Caco-2 (cell line): ENCODE measurements around the gene MCFD2. TPM values are rescaled to one million over a fixed set of nuclear protein-coding genes. Genes with fewer than 3 reads are reported as not detected.

ENCODE experiments used
- BruUV-seq: library from RNA; stranded (reverse); fragments of 400-500 nt; replicated peaks from 2 replicates; lab custom pipeline; 2021; lab: Mats Ljungman, UMichigan
- CTCF ChIA-PET: fragments of 300-600 bp; sonication (Branson Sonifier 250); formaldehyde crosslinking; loops from one replicate; lab custom pipeline; 2022; ENCODE audit warnings: antibody characterized with exemption; lab: Charles Lee
- POLR2A ChIA-PET: fragments of 300-600 bp; sonication (Branson Sonifier 250); formaldehyde crosslinking; loops from one replicate; lab custom pipeline; 2022; ENCODE audit warnings: antibody characterized with exemption; lab: Charles Lee
- DNase-seq, 2 experiments: peaks; one replicate each; pipeline versions ENCODE4 v3.0.0 to v3.0.0-alpha.2; 2020 to 2022
- H3K27me3 ChIP-seq: replicated peaks from 2 replicates; pipeline ENCODE4 v1.6.0; 2011; ENCODE audit warnings: low read length; ENCODE audit not compliant: control insufficient read depth, insufficient read depth
- H3K36me3 ChIP-seq: 2 replicates; pipeline ENCODE4 v1.5.1; 2011; ENCODE audit warnings: low read length; ENCODE audit not compliant: control insufficient read depth, insufficient read depth
- H3K4me1 ChIP-seq: fragments of 250-450 bp; sonication (Bioruptor Pico); 2 replicates; pipeline ENCODE4 v1.5.1; 2020; ENCODE audit warnings: mild to moderate bottlenecking
- H3K4me3 ChIP-seq: 2 replicates; pipeline ENCODE4 v1.5.1; 2011; ENCODE audit warnings: low read depth, mild to moderate bottlenecking, control low read depth, low read length
- H3K9me3 ChIP-seq: fragments of 250-450 bp; sonication (Bioruptor Pico); 2 replicates; pipeline ENCODE4 v1.5.1; 2020; ENCODE audit warnings: mild to moderate bottlenecking, moderate library complexity
- H3K27ac Mint-ChIP-seq: one replicate; pipeline ENCODE4 v1.8.0; 2022; ENCODE audit warnings: mixed read lengths; ENCODE audit not compliant: unreplicated experiment
- H3K27me3 Mint-ChIP-seq: one replicate; pipeline ENCODE4 v1.8.0; 2022; ENCODE audit warnings: mixed read lengths; ENCODE audit not compliant: insufficient read depth, unreplicated experiment
- H3K36me3 Mint-ChIP-seq: one replicate; pipeline ENCODE4 v1.8.0; 2022; ENCODE audit warnings: mild to moderate bottlenecking, mixed read lengths; ENCODE audit not compliant: insufficient read depth, unreplicated experiment
- H3K4me1 Mint-ChIP-seq: one replicate; pipeline ENCODE4 v1.8.0; 2022; ENCODE audit warnings: low read depth, mixed read lengths; ENCODE audit not compliant: unreplicated experiment
- H3K4me3 Mint-ChIP-seq: one replicate; pipeline ENCODE4 v1.8.0; 2022; ENCODE audit warnings: mild to moderate bottlenecking, moderate library complexity, mixed read lengths; ENCODE audit not compliant: unreplicated experiment
- H3K9me3 Mint-ChIP-seq: one replicate; pipeline ENCODE4 v1.8.0; 2022; ENCODE audit warnings: mixed read lengths; ENCODE audit not compliant: unreplicated experiment
- CTCF ChIP-seq, 2 experiments: fragments of 200-600 bp in 1 of 2; IDR thresholded peaks; 1 replicate in 1 of 2; 2 replicates in 1 of 2; pipeline versions ENCODE4 v1.5.1 to v1.8.0; 2011 to 2022; ENCODE audit warnings: antibody characterized with exemption in 1 of 2, control low read depth in 1 of 2, inconsistent platforms in 1 of 2, low read depth in 1 of 2, low read length in 1 of 2, mild to moderate bottlenecking in 1 of 2, moderate library complexity in 1 of 2; ENCODE audit not compliant: insufficient read depth in 1 of 2, severe bottlenecking in 1 of 2, unreplicated experiment in 1 of 2
- intact Hi-C: fragments of 100-400 bp; cut with micrococcal nuclease; formaldehyde crosslinking; loops from one replicate; pipeline ENCODE4 v1.10.0; 2022; ENCODE audit not compliant: unreplicated experiment
- total RNA-seq: library from RNA; stranded (reverse); gene quantifications from 2 replicates; pipeline ENCODE4 v1.2.3, GENCODE V29; 2022

The MCFD2 gene
- total RNA-seq, 1 experiment from 2014 or later: 156 TPM

DNA sequence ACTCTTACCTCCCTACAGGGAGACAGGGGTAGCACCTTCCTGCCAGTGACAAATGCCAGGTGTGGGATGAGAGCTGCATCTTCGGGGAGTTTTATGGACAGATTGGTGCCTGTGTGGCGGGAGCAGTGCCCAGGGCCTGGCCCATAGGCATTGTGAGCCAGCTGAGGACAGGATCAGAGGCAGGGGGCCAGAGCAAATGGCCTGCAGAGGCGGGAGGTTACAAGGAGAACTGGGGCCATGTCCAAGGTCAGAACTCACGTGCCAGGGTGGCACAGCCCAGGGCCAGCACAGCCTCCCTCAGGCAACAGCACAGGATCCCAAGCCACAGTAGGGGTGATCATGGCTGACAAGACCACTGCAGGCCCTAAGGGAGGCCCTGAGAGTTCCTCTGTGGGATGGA, 40.2 kb upstream of the MCFD2 start:
- BruUV-seq: TSS peak; percentile 12
- H3K27ac Mint-ChIP-seq: peak overlapping the region; percentile 94
- no peaks in the 10 kb centered on the region for H3K27me3 Mint-ChIP-seq
- TF ChIP-seq CTCF (IDR thresholded peaks at IDR 0.05; ENCODE audit: insufficient read depth in 1 of 2, low read depth in 1 of 2, low read length in 1 of 2, severe bottlenecking in 1 of 2, unreplicated experiment in 1 of 2): no peak
- intact Hi-C loops: loop anchor here (1.0 kb wide), 2 partner anchors 8 to 12 kb away; no protein-coding TSS in a partner anchor
- peaks cover 7% of the 10 kb centered on the region for H3K36me3 ChIP-seq
- H3K27me3 ChIP-seq: no peaks in the 10 kb centered on the region
- no peaks in the 10 kb centered on the region for H3K9me3 Mint-ChIP-seq
- peaks cover 85% of the 10 kb centered on the region for H3K36me3 Mint-ChIP-seq
- H3K4me1 Mint-ChIP-seq: peaks cover 26% of the 10 kb centered on the region
- CTCF ChIA-PET: interaction anchor here (0.9 to 1.1 kb wide), 2 partner anchors 7 to 38 kb away, joined by 3 read pairs; no protein-coding TSS in a partner anchor
- no peak for DNase-seq
- peaks cover 31% of the 10 kb centered on the region for H3K4me1 ChIP-seq
- no peaks in the 10 kb centered on the region for H3K9me3 ChIP-seq
- POLR2A ChIA-PET: interaction anchor here (1.9 kb wide), 1 partner anchor 13 kb away, joined by 5 read pairs; no protein-coding TSS in a partner anchor
- no peak overlapping the region for H3K4me3 ChIP-seq
- peak overlapping the region; percentile 57 for H3K4me3 Mint-ChIP-seq

DNA sequence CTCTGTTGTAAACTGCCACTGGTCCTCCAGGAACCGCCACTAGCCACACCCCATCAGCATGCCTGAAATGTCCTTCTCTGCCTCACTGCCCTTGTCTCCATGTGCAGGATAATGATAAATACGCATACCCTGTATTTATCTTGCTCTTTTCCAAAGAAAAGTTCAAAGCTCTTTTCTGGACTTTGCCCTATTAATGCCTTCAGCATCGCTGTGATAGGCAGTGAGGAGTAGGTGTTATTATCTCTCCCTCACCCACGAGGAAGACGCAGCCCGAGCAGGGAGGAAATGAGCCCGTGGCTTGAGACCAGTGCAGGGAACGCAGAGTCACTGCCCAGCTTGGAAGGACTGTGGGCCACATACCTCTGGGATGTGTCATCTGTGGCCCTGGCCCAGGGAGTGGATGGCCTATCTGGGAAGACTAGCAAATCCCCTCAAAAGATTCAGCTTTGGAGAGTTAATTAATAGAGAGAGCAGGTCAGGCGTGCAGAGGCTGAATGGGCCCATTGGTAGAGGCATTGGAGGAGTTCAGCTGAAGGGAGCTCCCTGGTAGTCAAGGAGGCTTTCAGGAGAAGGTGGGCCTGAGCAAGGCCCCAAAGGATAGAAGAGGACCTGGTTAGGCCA, 39.5 kb upstream of the MCFD2 start:
- Histone ChIP-seq H3K4me3 (no peak overlapping the region), H3K4me1 (peaks cover 31% of the 10 kb centered on the region), H3K27me3 (no peaks in the 10 kb centered on the region), H3K9me3 (no peaks in the 10 kb centered on the region), H3K36me3 (peaks cover 7% of the 10 kb centered on the region)
- peak overlapping the region; percentile 57 for H3K4me3 Mint-ChIP-seq
- peak overlapping the region; percentile 94 for H3K27ac Mint-ChIP-seq
- DNase-seq: peak; percentile 85 to 94
- no peaks in the 10 kb centered on the region for H3K9me3 Mint-ChIP-seq
- intact Hi-C loops: loop anchor here (1.0 kb wide), 2 partner anchors 8 to 12 kb away; no protein-coding TSS in a partner anchor
- H3K27me3 Mint-ChIP-seq: no peaks in the 10 kb centered on the region
- TSS peak; percentile 47 for BruUV-seq
- peaks cover 26% of the 10 kb centered on the region for H3K4me1 Mint-ChIP-seq
- H3K36me3 Mint-ChIP-seq: peaks cover 84% of the 10 kb centered on the region
- ChIA-PET POLR2A (interaction anchor here (0.5 to 1.9 kb wide), 3 partner anchors 13 to 83 kb away, joined by 3 to 5 read pairs (median 4); no protein-coding TSS in a partner anchor), CTCF (interaction anchor here (0.6 to 1.1 kb wide), 4 partner anchors 8 to 359 kb away, joined by 3 to 5 read pairs (median 3); no protein-coding TSS in a partner anchor)
- no peak for TF ChIP-seq CTCF (IDR thresholded peaks at IDR 0.05; ENCODE audit: insufficient read depth in 1 of 2, low read depth in 1 of 2, low read length in 1 of 2, severe bottlenecking in 1 of 2, unreplicated experiment in 1 of 2)

GRCh38 chr2:46952171-46952570, 36.6 kb upstream of the MCFD2 start:
- CTCF ChIA-PET: no interaction called here

More at GRCh38 chr2:46952171-46952570, 36.6 kb upstream of the MCFD2 start:
- H3K4me3 ChIP-seq: no peak overlapping the region
- DNase-seq: no peak
- peaks cover 6% of the 10 kb centered on the region for H3K36me3 ChIP-seq
- Mint-ChIP-seq H3K27ac (no peak overlapping the region), H3K27me3 (no peaks in the 10 kb centered on the region), H3K4me1 (peaks cover 26% of the 10 kb centered on the region), H3K4me3 (no peak overlapping the region), H3K9me3 (no peaks in the 10 kb centered on the region), H3K36me3 (peaks cover 71% of the 10 kb centered on the region)
- no peak for TF ChIP-seq CTCF (IDR thresholded peaks at IDR 0.05; ENCODE audit: insufficient read depth in 1 of 2, low read depth in 1 of 2, low read length in 1 of 2, severe bottlenecking in 1 of 2, unreplicated experiment in 1 of 2)
- POLR2A ChIA-PET: interaction anchor here (0.6 kb wide), 1 partner anchor 15 kb away, joined by 5 read pairs; no protein-coding TSS in a partner anchor
- peaks cover 31% of the 10 kb centered on the region for H3K4me1 ChIP-seq
- intact Hi-C loops: no loop called here
- no peaks in the 10 kb centered on the region for H3K9me3 ChIP-seq
- BruUV-seq: no TSS peak
- H3K27me3 ChIP-seq: no peaks in the 10 kb centered on the region
